Activated naive CD4-positive, alpha-beta T cell treated with anti-CD3 and anti-CD28 coated beads, Interleukin-2, amount 50 U/mL, for 24 hours (primary cell): Measurements from ENCODE around the gene TMPRSS13.
"Not testable (repeated sequence)": the region's sequence is repeated elsewhere in the genome, so short reads cannot be mapped to it uniquely, and the experiment has no call there.

Source experiments
- H3K27ac Mint-ChIP-seq: one replicate; pipeline ENCODE4 v1.8.0; 2021; ENCODE audit warnings: mild to moderate bottlenecking, mixed read lengths
- H3K27me3 Mint-ChIP-seq: one replicate; pipeline ENCODE4 v1.8.0; 2021; ENCODE audit warnings: mixed read lengths
- H3K36me3 Mint-ChIP-seq: one replicate; pipeline ENCODE4 v1.8.0; 2021; ENCODE audit warnings: mixed read lengths
- H3K4me1 Mint-ChIP-seq: one replicate; pipeline ENCODE4 v1.8.0; 2021; ENCODE audit warnings: mixed read lengths
- H3K4me3 Mint-ChIP-seq: one replicate; pipeline ENCODE4 v1.8.0; 2021; ENCODE audit warnings: mild to moderate bottlenecking, mixed read lengths
- H3K9me3 Mint-ChIP-seq: one replicate; pipeline ENCODE4 v1.8.0; 2021; ENCODE audit warnings: mixed read lengths

The TMPRSS13 gene

GRCh38 chr11:117941163-117941707, 12.0 kb upstream of the TMPRSS13 start:
- Mint-ChIP-seq H3K27me3 (no peaks in the 10 kb centered on the region), H3K36me3 (no peaks in the 10 kb centered on the region), H3K9me3 (no peaks in the 10 kb centered on the region), H3K4me3 (no peak overlapping the region), H3K4me1 (peaks cover 1% of the 10 kb centered on the region), H3K27ac (no peak overlapping the region)

DNA sequence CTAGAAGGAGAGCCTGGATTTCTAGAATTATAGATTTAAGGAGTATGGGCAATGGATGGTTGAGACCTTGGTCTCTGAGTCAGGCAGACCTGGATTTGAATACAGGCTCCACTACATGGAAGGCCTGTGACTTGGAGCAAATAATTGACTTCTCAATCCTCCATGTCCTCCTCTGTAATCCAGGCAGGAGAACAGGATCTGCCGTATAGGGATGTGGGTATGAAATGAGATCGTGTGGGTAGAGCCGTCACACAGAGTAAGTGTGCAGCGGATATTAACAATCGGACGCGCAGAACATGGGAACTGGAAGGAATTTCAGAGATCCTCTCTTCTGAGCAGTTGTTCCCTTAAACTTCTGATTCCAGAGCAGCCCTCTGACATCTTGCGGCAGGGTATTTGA, 11.5 kb upstream of the TMPRSS13 start:
- H3K27me3 Mint-ChIP-seq: no peaks in the 10 kb centered on the region
- no peaks in the 10 kb centered on the region for H3K9me3 Mint-ChIP-seq
- no peaks in the 10 kb centered on the region for H3K4me1 Mint-ChIP-seq
- H3K4me3 Mint-ChIP-seq: no peak overlapping the region
- no peak overlapping the region for H3K27ac Mint-ChIP-seq
- H3K36me3 Mint-ChIP-seq: no peaks in the 10 kb centered on the region

- Mint-ChIP-seq H3K36me3 (no peaks in the 10 kb centered on the region), H3K27me3 (no peaks in the 10 kb centered on the region), H3K4me3 (no peak overlapping the region), H3K27ac (no peak overlapping the region), H3K9me3 (no peaks in the 10 kb centered on the region), H3K4me1 (peaks cover 17% of the 10 kb centered on the region)
Measured at GRCh38 chr11:117936973-117937372, 7.8 kb upstream of the TMPRSS13 start.

DNA sequence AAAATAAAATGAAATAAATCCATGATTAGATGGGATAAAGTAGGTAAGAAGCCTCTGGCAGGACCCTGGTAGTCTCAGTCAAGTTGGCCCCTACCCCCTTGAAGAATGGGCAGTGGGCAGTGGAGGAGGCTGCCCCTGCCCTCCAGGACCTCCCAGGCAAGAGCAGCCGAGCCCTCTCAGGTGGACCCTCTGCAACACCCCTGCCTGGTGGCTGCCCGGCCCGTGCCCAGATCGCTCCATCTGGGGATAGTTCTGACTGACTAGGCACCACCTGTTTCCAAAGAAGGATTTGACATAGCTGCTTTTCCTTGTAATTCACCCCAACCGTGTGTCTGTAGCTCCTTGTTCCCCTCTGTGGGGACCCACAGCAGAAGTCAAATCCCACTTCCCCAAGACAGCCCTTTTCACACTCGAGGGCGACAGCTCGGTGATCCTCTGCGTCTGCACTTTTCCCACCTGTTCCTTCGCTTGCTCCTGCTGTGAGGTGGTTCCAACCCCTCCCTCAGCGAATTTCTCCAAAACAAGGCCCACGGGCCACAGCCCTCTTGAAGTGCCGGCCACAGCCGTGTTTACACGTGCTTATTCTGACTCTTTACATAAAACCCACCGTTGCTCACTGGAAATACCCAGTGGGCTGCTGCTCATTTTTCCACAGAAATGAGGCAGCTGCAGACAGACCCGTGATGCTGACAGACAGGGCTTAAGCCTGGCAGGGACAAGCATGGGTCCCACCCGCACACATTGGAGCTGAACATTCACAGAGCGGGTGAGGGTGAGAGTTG, 5.5 kb upstream of the TMPRSS13 start:
- Mint-ChIP-seq H3K4me1 (peaks cover 40% of the 10 kb centered on the region), H3K9me3 (no peaks in the 10 kb centered on the region), H3K27ac (no peak overlapping the region), H3K27me3 (no peaks in the 10 kb centered on the region), H3K4me3 (no peak overlapping the region), H3K36me3 (no peaks in the 10 kb centered on the region)

DNA sequence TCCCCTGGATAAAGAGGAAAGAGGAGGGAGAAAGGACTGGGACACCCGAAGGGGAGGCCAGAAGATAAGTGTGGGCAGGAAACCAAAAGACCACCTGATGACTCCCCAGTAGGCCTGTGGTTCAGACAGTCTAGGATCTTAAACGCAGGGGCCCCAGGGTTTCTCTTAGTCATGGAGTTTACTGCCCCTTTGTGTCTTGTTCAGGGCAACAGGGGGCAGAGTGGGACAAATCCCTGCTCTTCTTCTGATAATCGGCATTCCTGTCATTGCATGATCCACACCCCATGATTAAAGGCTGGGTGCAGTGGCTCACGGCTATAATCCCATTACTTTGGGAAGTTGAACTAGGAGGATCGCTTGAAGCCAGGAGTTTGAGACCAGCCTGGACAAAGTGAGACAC, 4.7 kb upstream of the TMPRSS13 start:
- Mint-ChIP-seq H3K36me3 (no peaks in the 10 kb centered on the region), H3K27me3 (no peaks in the 10 kb centered on the region), H3K4me1 (peaks cover 45% of the 10 kb centered on the region), H3K9me3 (no peaks in the 10 kb centered on the region), H3K4me3 (no peak overlapping the region), H3K27ac (no peak overlapping the region)

DNA sequence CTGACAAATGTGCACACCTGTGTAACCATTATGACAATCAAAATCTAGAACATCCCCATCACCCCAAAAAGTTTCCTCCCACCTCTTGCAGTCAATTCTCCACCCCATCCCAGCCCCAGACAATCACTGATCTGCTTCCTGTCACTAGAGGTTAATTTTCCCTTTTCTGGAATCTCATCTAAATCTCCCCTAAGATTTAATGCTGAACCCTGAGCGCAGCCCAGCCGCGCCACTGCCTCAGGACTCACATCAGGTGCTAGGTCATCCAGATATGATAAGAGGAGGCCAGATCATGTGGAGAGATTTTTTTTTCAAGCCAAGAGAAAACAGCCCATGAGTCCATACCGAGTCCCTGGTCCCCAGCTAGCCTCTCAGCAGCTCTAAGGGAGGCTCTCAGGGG, 4.3 kb upstream of the TMPRSS13 start:
- Mint-ChIP-seq H3K27ac (no peak overlapping the region), H3K36me3 (no peaks in the 10 kb centered on the region), H3K4me1 (peaks cover 49% of the 10 kb centered on the region), H3K9me3 (no peaks in the 10 kb centered on the region), H3K4me3 (no peak overlapping the region), H3K27me3 (no peaks in the 10 kb centered on the region)

- H3K27ac Mint-ChIP-seq: no peak overlapping the region
- peaks cover 55% of the 10 kb centered on the region for H3K4me1 Mint-ChIP-seq
- H3K27me3 Mint-ChIP-seq: no peaks in the 10 kb centered on the region
- H3K9me3 Mint-ChIP-seq: no peaks in the 10 kb centered on the region
- H3K4me3 Mint-ChIP-seq: no peak overlapping the region
- no peaks in the 10 kb centered on the region for H3K36me3 Mint-ChIP-seq
Measured at GRCh38 chr11:117932947-117933346, 3.7 kb upstream of the TMPRSS13 start.

DNA sequence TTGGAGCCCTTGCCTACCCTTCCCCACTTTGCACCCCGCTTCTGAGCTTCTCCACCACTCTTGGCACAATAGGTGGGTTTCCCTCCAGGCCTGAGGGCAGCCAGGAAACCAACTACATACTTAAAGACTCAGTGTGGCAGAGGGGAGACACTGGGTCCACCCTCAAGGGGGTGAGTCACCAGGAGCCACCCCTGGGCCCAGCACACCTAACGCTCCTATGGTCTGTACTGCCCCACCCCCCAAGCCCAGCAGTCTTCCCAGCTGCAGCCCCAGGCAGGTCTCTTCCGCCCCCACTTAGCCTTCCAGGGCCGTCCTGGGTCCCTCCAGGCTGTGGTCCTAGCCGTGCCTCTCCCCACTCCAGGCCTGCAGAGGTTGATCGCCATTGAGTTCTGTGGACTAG, 3.2 kb upstream of the TMPRSS13 start:
- Mint-ChIP-seq H3K4me3 (no peak overlapping the region), H3K9me3 (no peaks in the 10 kb centered on the region), H3K36me3 (no peaks in the 10 kb centered on the region), H3K27ac (peak overlapping the region; percentile 47), H3K4me1 (peaks cover 55% of the 10 kb centered on the region), H3K27me3 (no peaks in the 10 kb centered on the region)

- Mint-ChIP-seq H3K4me3 (peak overlapping the region; percentile 39), H3K36me3 (no peaks in the 10 kb centered on the region), H3K27me3 (no peaks in the 10 kb centered on the region), H3K4me1 (peaks cover 55% of the 10 kb centered on the region), H3K27ac (peak overlapping the region; percentile 47), H3K9me3 (no peaks in the 10 kb centered on the region)
Measured at GRCh38 chr11:117931971-117932370, 2.8 kb upstream of the TMPRSS13 start.

DNA sequence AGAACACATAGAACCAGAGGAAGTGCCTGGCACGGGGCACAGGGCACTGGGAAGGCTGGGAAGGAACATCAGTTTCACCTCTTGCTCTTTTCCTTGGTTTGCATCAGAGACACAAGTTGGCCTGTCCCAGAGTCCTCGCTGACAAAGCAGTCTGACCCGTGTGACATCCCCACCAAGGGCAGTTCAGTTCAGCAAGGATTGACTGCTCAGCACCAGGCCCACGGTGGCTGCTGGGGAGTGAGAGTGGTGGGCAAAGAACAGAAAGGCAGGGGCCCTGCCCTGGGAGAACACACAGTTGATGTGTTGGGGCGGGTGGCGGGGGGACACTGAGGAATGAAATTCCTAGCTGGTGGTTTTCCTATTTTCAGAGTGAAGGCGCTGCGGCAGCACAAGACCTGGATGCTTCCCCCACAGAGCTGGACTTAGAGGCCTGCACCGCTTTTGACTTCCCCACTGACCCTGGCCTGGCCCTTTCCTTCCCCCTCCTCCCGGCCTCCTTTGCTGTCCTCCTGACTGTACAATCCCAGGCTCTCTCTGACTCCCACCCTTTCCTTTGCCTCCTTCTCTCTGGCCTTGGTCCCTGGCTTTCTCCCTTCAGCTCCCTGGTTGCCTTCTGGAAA, 2.2 kb upstream of the TMPRSS13 start:
- no peaks in the 10 kb centered on the region for H3K27me3 Mint-ChIP-seq
- peak overlapping the region; percentile 39 for H3K4me3 Mint-ChIP-seq
- peak overlapping the region; percentile 17 for H3K27ac Mint-ChIP-seq
- H3K4me1 Mint-ChIP-seq: peaks cover 55% of the 10 kb centered on the region
- H3K9me3 Mint-ChIP-seq: no peaks in the 10 kb centered on the region
- H3K36me3 Mint-ChIP-seq: no peaks in the 10 kb centered on the region

- H3K36me3 Mint-ChIP-seq: no peaks in the 10 kb centered on the region
- no peaks in the 10 kb centered on the region for H3K27me3 Mint-ChIP-seq
- H3K4me1 Mint-ChIP-seq: peaks cover 55% of the 10 kb centered on the region
- H3K4me3 Mint-ChIP-seq: peak overlapping the region; percentile 15
- H3K9me3 Mint-ChIP-seq: no peaks in the 10 kb centered on the region
- peak overlapping the region; percentile 41 for H3K27ac Mint-ChIP-seq
Measured at GRCh38 chr11:117930668-117931330, 1.6 kb upstream of the TMPRSS13 start.

GRCh38 chr11:117929916-117930570, 841 bp upstream of the TMPRSS13 start:
- Mint-ChIP-seq H3K27ac (peak overlapping the region; percentile 31), H3K4me1 (peaks cover 55% of the 10 kb centered on the region), H3K27me3 (no peaks in the 10 kb centered on the region), H3K36me3 (no peaks in the 10 kb centered on the region), H3K4me3 (peak overlapping the region; percentile 16), H3K9me3 (no peaks in the 10 kb centered on the region)

DNA sequence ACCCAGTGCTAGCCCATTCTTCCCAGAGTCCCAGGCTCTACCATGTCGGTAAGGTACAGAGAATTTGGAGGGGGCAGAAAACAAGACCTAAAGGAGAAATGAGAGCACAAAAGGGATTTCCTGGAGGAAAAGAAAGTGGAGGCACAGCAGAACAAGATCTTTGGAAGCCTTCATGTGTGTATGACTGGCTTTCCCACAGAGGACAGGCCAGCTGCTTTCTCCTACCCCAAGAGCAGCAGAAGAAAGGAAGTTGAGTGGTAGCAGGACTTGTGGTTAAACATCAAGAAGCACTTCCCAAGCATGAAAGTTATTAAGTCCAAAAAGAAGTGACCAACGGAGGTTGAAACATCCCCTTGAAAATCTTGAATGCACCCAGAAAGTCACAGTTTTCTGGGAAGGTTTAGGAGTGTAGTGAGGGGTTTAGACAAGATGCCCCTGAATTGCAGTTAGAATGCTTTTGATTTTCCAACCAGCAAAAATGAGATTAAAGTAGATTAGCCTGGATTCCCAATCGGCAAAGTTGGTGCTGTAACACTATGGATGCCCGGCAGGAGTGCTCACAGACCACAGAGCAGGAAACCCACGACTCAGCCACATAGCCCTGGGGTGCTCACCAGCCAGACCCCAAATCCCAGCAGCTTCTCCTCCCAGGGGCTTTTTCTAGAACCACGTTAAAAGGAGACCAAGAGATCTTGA, 608 bp downstream of the TMPRSS13 start:
- Mint-ChIP-seq H3K9me3 (no peaks in the 10 kb centered on the region), H3K27ac (peak overlapping the region; percentile 35), H3K4me1 (peaks cover 54% of the 10 kb centered on the region), H3K36me3 (no peaks in the 10 kb centered on the region), H3K27me3 (no peaks in the 10 kb centered on the region), H3K4me3 (no peak overlapping the region)

- H3K4me1 Mint-ChIP-seq: peaks cover 48% of the 10 kb centered on the region
Measured at GRCh38 chr11:117927926-117928325, 1.3 kb downstream of the TMPRSS13 start.

GRCh38 chr11:117926166-117926565, 3.0 kb downstream of the TMPRSS13 start:
- H3K27ac Mint-ChIP-seq, H3K27me3 Mint-ChIP-seq, H3K4me3 Mint-ChIP-seq, H3K9me3 Mint-ChIP-seq, H3K36me3 Mint-ChIP-seq: not testable (repeated sequence)
- H3K4me1 Mint-ChIP-seq: peaks cover 30% of the 10 kb centered on the region

More at GRCh38 chr11:117927926-117928325, 1.3 kb downstream of the TMPRSS13 start:
- Mint-ChIP-seq H3K27ac (no peak overlapping the region), H3K4me3 (no peak overlapping the region), H3K27me3 (no peaks in the 10 kb centered on the region), H3K9me3 (no peaks in the 10 kb centered on the region), H3K36me3 (no peaks in the 10 kb centered on the region)
